ENCODE results near the gene MCM8. TPM values are rescaled to one million over a fixed set of nuclear protein-coding genes. Genes with fewer than 3 reads are reported as not detected.

Gene MCM8
- total RNA-seq, 1 experiment from 2014 or later = 27.0 TPM

- H3K27ac ChIP-seq (ENCODE audit: low read length) = no peak overlapping the region
- H3K36me3 ChIP-seq (ENCODE audit: low read depth, low read length) = peaks cover 47% of the 10 kb centered on the region
- no peak overlapping the region for H3K4me2 ChIP-seq (ENCODE audit: low read length)
- CTCF ChIA-PET = no interaction called here
- peaks cover 20% of the 10 kb centered on the region for H4K20me1 ChIP-seq (ENCODE audit: low read length)
- H3K9ac ChIP-seq (ENCODE audit: low read length) = no peak overlapping the region
- H3K4me1 ChIP-seq (ENCODE audit: insufficient read depth, low read length) = peaks cover 15% of the 10 kb centered on the region
- H3K9me3 ChIP-seq (ENCODE audit: low read length) = no peaks in the 10 kb centered on the region
- H3K9me2 ChIP-seq (replicated peaks; ENCODE audit: low read length) = no peaks in the 10 kb centered on the region
- no TSS peak for BruUV-seq (replicated peaks)
- POLR2A ChIA-PET (ENCODE audit: unreplicated experiment) = no interaction called here
- no peaks in the 10 kb centered on the region for H3K27me3 ChIP-seq (ENCODE audit: low read length)
- no peak for DNase-seq
- no peaks in the 10 kb centered on the region for H3F3A ChIP-seq (ENCODE audit: low read length, unreplicated experiment)
- intact Hi-C loops (cut with micrococcal nuclease) = no loop called here
- ATAC-seq = no peak
- H3K79me2 ChIP-seq (ENCODE audit: low read length) = peaks cover 77% of the 10 kb centered on the region
- H2AFZ ChIP-seq (ENCODE audit: low read length) = no peak overlapping the region
- TF ChIP-seq EZH2 (IDR thresholded peaks at IDR 0.05; ENCODE audit: low read length, unreplicated experiment) (no peak), CTCF (conservative IDR thresholded peaks at IDR 0.05; ENCODE audit: low read depth, low read length) (no peak), EZH2phosphoT487 (IDR thresholded peaks at IDR 0.05; ENCODE audit: borderline replicate concordance, low read length) (no peak)
- H3K4me3 ChIP-seq (ENCODE audit: low read length) = no peak overlapping the region
These were observed 61.7 kb downstream of the MCM8 start for GRCh38 chr20:6012179-6012578.

GRCh38 chr20:6014017-6014416, 63.6 kb downstream of the MCM8 start:
- Histone ChIP-seq H3K9me3 (ENCODE audit: low read length) (no peaks in the 10 kb centered on the region), H3K9ac (ENCODE audit: low read length) (no peak overlapping the region), H3K79me2 (ENCODE audit: low read length) (peaks cover 74% of the 10 kb centered on the region), H3K9me2 (replicated peaks; ENCODE audit: low read length) (no peaks in the 10 kb centered on the region), H4K20me1 (ENCODE audit: low read length) (peaks cover 4% of the 10 kb centered on the region; the same call in 1 of the 2 replicates), H3K36me3 (ENCODE audit: low read depth, low read length) (peaks cover 53% of the 10 kb centered on the region), H2AFZ (ENCODE audit: low read length) (no peak overlapping the region), H3K4me3 (ENCODE audit: low read length) (no peak overlapping the region), H3K27ac (ENCODE audit: low read length) (no peak overlapping the region), H3F3A (ENCODE audit: low read length, unreplicated experiment) (no peaks in the 10 kb centered on the region), H3K4me2 (ENCODE audit: low read length) (no peak overlapping the region), H3K27me3 (ENCODE audit: low read length) (no peaks in the 10 kb centered on the region), H3K4me1 (ENCODE audit: insufficient read depth, low read length) (no peaks in the 10 kb centered on the region)
- TF ChIP-seq EZH2 (IDR thresholded peaks at IDR 0.05; ENCODE audit: low read length, unreplicated experiment) = no peak
- intact Hi-C loops (cut with micrococcal nuclease) = no loop called here
- no peak for DNase-seq
- ChIA-PET POLR2A (ENCODE audit: unreplicated experiment) (no interaction called here), CTCF (no interaction called here)
- no TSS peak for BruUV-seq (replicated peaks)
- no peak for ATAC-seq

- H2AFZ ChIP-seq (ENCODE audit: low read length) = no peak overlapping the region
- no TSS peak for BruUV-seq (replicated peaks)
- H3K36me3 ChIP-seq (ENCODE audit: low read depth, low read length) = peaks cover 49% of the 10 kb centered on the region
- H3K9me3 ChIP-seq (ENCODE audit: low read length) = no peaks in the 10 kb centered on the region
- no peak for TF ChIP-seq EZH2 (IDR thresholded peaks at IDR 0.05; ENCODE audit: low read length, unreplicated experiment)
- no peak for TF ChIP-seq EZH2phosphoT487 (IDR thresholded peaks at IDR 0.05; ENCODE audit: borderline replicate concordance, low read length)
- no peak for TF ChIP-seq CTCF (conservative IDR thresholded peaks at IDR 0.05; ENCODE audit: low read depth, low read length)
- ATAC-seq (no peak), DNase-seq (no peak)
- peaks cover 4% of the 10 kb centered on the region; the same call in 1 of the 2 replicates for H4K20me1 ChIP-seq (ENCODE audit: low read length)
- H3K9ac ChIP-seq (ENCODE audit: low read length) = no peak overlapping the region
- H3K79me2 ChIP-seq (ENCODE audit: low read length) = peaks cover 72% of the 10 kb centered on the region
- ChIA-PET CTCF (no interaction called here), POLR2A (ENCODE audit: unreplicated experiment) (no interaction called here)
- no peak overlapping the region for H3K4me2 ChIP-seq (ENCODE audit: low read length)
- no peaks in the 10 kb centered on the region for H3K27me3 ChIP-seq (ENCODE audit: low read length)
- intact Hi-C loops (cut with micrococcal nuclease) = no loop called here
- H3K4me1 ChIP-seq (ENCODE audit: insufficient read depth, low read length) = no peaks in the 10 kb centered on the region
- no peaks in the 10 kb centered on the region for H3F3A ChIP-seq (ENCODE audit: low read length, unreplicated experiment)
- H3K4me3 ChIP-seq (ENCODE audit: low read length) = no peak overlapping the region
- H3K9me2 ChIP-seq (replicated peaks; ENCODE audit: low read length) = no peaks in the 10 kb centered on the region
- no peak overlapping the region for H3K27ac ChIP-seq (ENCODE audit: low read length)
These were observed 64.5 kb downstream of the MCM8 start for GRCh38 chr20:6014957-6015356.

Measured in PC-3 (cell line).